Activated naive CD8-positive, alpha-beta T cell treated with anti-CD3 and anti-CD28 coated beads, Interleukin-2, amount 10 ng/mL, durations not matched to agents 7 days and 5 days (primary cell): ENCODE results near the gene KLC3. TPM values are rescaled to one million over a fixed set of nuclear protein-coding genes. Genes with fewer than 3 reads are reported as not detected.

Experiments
- ATAC-seq: fragments of 150-1000 bp; cut with Tn5 transposase; one replicate; pipeline ENCODE4 v1.10.0; 2021; ENCODE audit warnings: low read depth, moderate library complexity
- POLR2A ChIA-PET: fragments of 350-600 bp; sonication (Branson Sonifier 250); formaldehyde crosslinking; loops from one replicate; lab custom pipeline; 2021; ENCODE audit warnings: antibody characterized with exemption; lab: Charles Lee
- DNase-seq: peaks from one replicate; pipeline ENCODE4 v3.0.0; 2021
- H3K27ac Mint-ChIP-seq: one replicate; pipeline ENCODE4 v1.8.0; 2022; ENCODE audit warnings: mild to moderate bottlenecking, mixed read lengths
- H3K27me3 Mint-ChIP-seq: one replicate; pipeline ENCODE4 v1.8.0; 2022; ENCODE audit warnings: mild to moderate bottlenecking, moderate library complexity, mixed read lengths
- H3K36me3 Mint-ChIP-seq: one replicate; pipeline ENCODE4 v1.8.0; 2021; ENCODE audit warnings: mild to moderate bottlenecking, mixed read lengths
- H3K4me1 Mint-ChIP-seq: one replicate; pipeline ENCODE4 v1.8.0; 2021; ENCODE audit warnings: mixed read lengths
- H3K4me3 Mint-ChIP-seq: one replicate; pipeline ENCODE4 v1.8.0; 2022; ENCODE audit warnings: mild to moderate bottlenecking, moderate library complexity, mixed read lengths
- H3K9me3 Mint-ChIP-seq: one replicate; pipeline ENCODE4 v1.8.0; 2021; ENCODE audit warnings: mixed read lengths
- total RNA-seq, 2 experiments: library from RNA; stranded (reverse); gene quantifications; one replicate each; pipeline ENCODE4 v1.2.3, GENCODE V29; 2021

KLC3 gene
- not detected for total RNA-seq

DNA sequence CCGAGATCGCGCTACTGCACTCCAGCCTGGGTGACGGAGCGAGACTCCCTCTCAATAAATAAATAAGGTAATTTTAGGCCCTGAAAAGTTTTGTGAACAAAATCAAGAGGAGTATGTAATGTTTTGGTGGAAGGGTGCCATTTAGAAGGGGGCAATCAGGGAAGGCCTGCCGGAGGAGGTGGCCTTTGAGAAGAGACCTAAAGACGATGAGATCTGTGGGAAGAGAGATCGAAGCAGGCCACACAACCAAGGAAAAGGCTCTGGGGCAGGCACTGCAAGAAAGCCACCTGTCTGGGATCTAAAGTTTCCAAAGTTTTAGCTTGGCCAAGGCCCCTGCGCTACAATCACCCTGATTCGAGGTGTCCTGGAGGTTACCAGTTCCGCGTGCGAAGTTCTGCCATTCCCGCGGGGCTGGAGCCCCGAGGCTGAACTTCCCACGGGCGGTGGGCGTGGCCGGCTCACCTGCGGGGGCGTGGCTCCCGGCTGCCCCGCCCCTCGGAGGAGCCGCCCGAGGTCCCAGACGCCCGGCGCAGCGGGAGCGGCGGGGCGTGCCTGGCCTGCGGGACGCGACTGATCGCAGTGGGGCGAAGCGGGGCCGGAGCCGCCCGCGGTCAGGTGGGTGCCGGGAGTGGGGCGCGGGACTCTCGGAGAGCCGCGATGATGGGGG, at the start of gene KLC3:
Gene KLC3 (plus strand): TSS at position 519 of the 667 bp plus-strand sequence. CDS start 4,792 bp downstream, outside the sequence.
- Mint-ChIP-seq H3K27me3 (peaks cover 12% of the 10 kb centered on the region), H3K4me1 (peaks cover 5% of the 10 kb centered on the region), H3K9me3 (no peaks in the 10 kb centered on the region), H3K27ac (no peak within 1 kb of the TSS), H3K36me3 (no peaks in the 10 kb centered on the region), H3K4me3 (peak within 1 kb of the TSS; percentile 70)
- peak; percentile 44 for ATAC-seq
- peak; percentile 75 for DNase-seq
- POLR2A ChIA-PET: no interaction called here

DNA sequence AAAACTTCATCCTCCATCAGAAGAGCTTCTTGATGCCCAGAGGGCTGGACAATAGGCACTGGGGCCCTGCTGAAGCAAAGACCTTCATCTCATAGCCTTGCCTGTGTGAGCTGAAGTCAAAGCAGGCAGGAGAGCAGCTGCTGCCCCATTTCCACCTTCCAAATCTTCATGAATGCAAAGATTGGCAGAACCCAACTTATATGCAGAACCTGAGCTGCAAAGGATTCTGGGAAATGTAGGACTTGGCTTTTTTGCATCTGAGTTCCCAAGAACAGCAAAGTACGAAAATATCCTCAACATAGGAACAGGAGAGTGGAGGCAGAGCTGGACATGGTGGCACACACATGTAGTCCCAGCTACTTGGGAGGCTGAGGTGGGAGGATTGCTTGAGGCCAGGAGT, 48.7 kb upstream of the KLC3 start:
- Mint-ChIP-seq H3K27me3 (no peaks in the 10 kb centered on the region), H3K36me3 (peaks cover 9% of the 10 kb centered on the region), H3K4me3 (no peak overlapping the region), H3K9me3 (no peaks in the 10 kb centered on the region), H3K4me1 (no peaks in the 10 kb centered on the region), H3K27ac (no peak overlapping the region)
- POLR2A ChIA-PET: no interaction called here
- no peak for DNase-seq
- no peak for ATAC-seq

DNA sequence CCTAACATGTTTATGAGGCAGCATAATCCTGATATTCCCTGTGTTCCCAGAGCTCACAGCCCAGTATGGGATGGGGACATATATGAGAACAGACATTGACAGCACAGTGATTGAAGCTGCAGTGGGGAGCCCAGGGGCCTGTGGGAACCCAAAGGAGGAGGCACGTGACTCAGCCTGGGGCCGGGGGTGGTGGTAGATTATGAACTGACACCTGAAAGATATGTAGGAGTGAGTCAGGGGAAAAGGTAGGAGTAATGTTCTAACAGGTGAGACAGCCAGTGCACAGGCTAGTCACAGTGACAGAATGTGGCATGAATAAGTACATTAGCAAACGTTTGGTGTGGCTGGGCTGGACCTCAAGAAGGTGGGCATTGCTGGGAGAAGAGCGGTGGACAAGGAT, 46.9 kb upstream of the KLC3 start:
- Mint-ChIP-seq H3K36me3 (peaks cover 8% of the 10 kb centered on the region), H3K4me3 (no peak overlapping the region), H3K27ac (no peak overlapping the region), H3K27me3 (no peaks in the 10 kb centered on the region), H3K4me1 (no peaks in the 10 kb centered on the region), H3K9me3 (no peaks in the 10 kb centered on the region)
- ATAC-seq (no peak), DNase-seq (no peak)
- POLR2A ChIA-PET: no interaction called here

DNA sequence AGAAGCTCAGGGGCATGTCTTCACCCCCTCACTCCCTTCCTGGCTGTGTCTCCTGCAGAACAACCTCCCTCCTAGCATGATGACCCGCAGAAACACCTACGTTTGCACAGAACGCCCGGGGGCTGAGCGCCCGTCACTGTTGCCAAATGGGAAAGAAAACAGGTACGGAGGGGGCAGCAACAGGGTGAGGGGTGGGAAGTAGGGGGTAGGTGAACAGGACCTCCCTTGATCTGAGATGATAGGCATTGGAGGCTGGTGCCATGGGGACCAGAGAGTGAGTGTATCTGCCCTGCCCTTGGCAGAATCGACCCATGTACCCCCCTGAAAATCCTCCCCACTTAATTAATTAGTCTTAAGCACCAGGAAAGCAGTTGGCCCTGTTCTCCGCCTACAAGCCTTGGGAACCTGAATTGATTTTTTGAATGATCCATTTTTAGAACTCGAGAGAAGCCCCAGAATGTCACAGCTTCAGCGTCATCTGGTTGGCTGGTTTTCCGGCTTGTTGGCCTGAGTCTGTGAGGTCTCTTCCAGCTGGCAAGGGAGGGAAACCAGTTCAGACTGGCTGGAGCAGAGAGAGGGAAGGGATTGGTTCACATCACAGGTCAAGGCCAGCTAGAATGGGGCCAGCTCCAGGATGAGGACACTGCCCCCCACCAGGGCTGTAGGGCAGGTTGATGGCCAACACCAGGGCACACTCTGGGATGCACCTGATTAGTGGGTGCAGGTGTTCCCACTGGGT, 46.1 kb upstream of the KLC3 start:
- Mint-ChIP-seq H3K27me3 (no peaks in the 10 kb centered on the region), H3K4me1 (no peaks in the 10 kb centered on the region), H3K27ac (no peak overlapping the region), H3K4me3 (no peak overlapping the region), H3K9me3 (no peaks in the 10 kb centered on the region), H3K36me3 (peaks cover 7% of the 10 kb centered on the region)
- DNase-seq: no peak
- ATAC-seq: no peak
- POLR2A ChIA-PET: no interaction called here

DNA sequence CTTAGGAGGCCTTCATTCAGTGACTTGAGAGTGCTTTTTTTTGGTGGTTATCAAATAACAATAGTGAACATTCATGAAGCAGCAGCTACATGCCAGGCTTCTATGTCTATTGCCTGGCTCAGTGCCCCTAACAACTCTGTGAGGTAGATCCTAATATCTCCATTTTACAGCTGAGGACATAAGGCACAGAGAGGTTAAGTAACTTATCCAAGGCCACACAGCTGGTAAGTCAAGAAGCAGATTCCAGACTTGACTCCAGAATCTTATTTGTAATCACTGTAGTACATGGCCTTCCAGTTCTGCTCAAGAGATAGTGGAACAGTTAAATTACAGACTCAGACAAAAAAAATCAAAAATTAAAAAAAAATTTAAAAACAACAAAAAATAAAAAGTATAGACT, 44.7 kb upstream of the KLC3 start:
- H3K4me3 Mint-ChIP-seq: no peak overlapping the region
- peaks cover 7% of the 10 kb centered on the region for H3K36me3 Mint-ChIP-seq
- no peaks in the 10 kb centered on the region for H3K9me3 Mint-ChIP-seq
- no peaks in the 10 kb centered on the region for H3K27me3 Mint-ChIP-seq
- DNase-seq (no peak), ATAC-seq (no peak)
- POLR2A ChIA-PET: no interaction called here
- no peaks in the 10 kb centered on the region for H3K4me1 Mint-ChIP-seq
- H3K27ac Mint-ChIP-seq: no peak overlapping the region

- DNase-seq (no peak), ATAC-seq (no peak)
- Mint-ChIP-seq H3K9me3 (no peaks in the 10 kb centered on the region), H3K4me3 (no peak overlapping the region), H3K27ac (no peak overlapping the region), H3K27me3 (no peaks in the 10 kb centered on the region), H3K36me3 (peaks cover 7% of the 10 kb centered on the region), H3K4me1 (no peaks in the 10 kb centered on the region)
- POLR2A ChIA-PET: no interaction called here
Measured at GRCh38 chr19:45296355-45296754, 44.2 kb upstream of the KLC3 start.

GRCh38 chr19:45297674-45298073, 42.9 kb upstream of the KLC3 start:
- no peaks in the 10 kb centered on the region for H3K9me3 Mint-ChIP-seq
- POLR2A ChIA-PET: no interaction called here
- no peak for DNase-seq
- peaks cover 4% of the 10 kb centered on the region for H3K36me3 Mint-ChIP-seq
- H3K27ac Mint-ChIP-seq: no peak overlapping the region
- no peaks in the 10 kb centered on the region for H3K4me1 Mint-ChIP-seq
- no peak for ATAC-seq
- no peak overlapping the region for H3K4me3 Mint-ChIP-seq
- H3K27me3 Mint-ChIP-seq: no peaks in the 10 kb centered on the region

GRCh38 chr19:45298264-45298663, 42.3 kb upstream of the KLC3 start:
- H3K9me3 Mint-ChIP-seq: no peaks in the 10 kb centered on the region
- no peak for ATAC-seq
- H3K36me3 Mint-ChIP-seq: peaks cover 3% of the 10 kb centered on the region
- no peak overlapping the region for H3K27ac Mint-ChIP-seq
- no peak overlapping the region for H3K4me3 Mint-ChIP-seq
- H3K27me3 Mint-ChIP-seq: no peaks in the 10 kb centered on the region
- H3K4me1 Mint-ChIP-seq: no peaks in the 10 kb centered on the region
- no peak for DNase-seq
- POLR2A ChIA-PET: no interaction called here

DNA sequence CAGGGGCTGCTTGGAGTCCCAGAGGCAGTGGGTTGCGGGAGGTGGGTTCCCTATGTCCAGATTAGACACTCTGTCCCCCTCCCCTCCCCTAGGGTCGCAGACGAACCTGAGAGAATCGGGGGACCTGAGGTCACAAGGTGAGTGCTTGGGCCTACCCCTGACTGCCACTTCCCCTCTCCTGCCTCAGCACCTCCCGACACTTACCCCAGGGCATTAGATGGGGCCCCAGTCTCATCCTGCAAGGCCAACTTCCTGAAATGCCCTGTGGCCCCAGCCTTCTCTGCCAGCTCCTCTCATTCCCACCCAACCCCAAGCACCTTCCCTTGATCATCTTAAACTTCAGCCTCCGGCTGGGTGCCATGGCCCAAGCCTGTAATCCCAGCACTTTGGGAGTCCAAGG, 40.8 kb upstream of the KLC3 start:
- DNase-seq (no peak), ATAC-seq (no peak)
- POLR2A ChIA-PET: no interaction called here
- H3K9me3 Mint-ChIP-seq: no peaks in the 10 kb centered on the region
- H3K27ac Mint-ChIP-seq: no peak overlapping the region
- no peaks in the 10 kb centered on the region for H3K27me3 Mint-ChIP-seq
- H3K4me1 Mint-ChIP-seq: no peaks in the 10 kb centered on the region
- no peak overlapping the region for H3K4me3 Mint-ChIP-seq
- H3K36me3 Mint-ChIP-seq: no peaks in the 10 kb centered on the region

DNA sequence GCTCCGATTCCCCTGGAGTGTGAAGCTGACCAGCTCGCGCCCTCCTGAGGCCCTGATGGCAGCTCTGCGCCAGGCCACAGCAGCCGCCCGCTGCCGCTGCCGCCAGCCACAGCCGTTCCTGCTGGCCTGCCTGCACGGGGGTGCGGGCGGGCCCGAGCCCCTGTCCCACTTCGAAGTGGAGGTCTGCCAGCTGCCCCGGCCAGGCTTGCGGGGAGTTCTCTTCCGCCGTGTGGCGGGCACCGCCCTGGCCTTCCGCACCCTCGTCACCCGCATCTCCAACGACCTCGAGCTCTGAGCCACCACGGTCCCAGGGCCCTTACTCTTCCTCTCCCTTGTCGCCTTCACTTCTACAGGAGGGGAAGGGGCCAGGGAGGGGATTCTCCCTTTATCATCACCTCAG, 38.1 kb upstream of the KLC3 start:
- Mint-ChIP-seq H3K36me3 (no peaks in the 10 kb centered on the region), H3K4me1 (no peaks in the 10 kb centered on the region), H3K27me3 (no peaks in the 10 kb centered on the region), H3K27ac (no peak overlapping the region), H3K4me3 (no peak overlapping the region), H3K9me3 (no peaks in the 10 kb centered on the region)
- DNase-seq: no peak
- no peak for ATAC-seq
- POLR2A ChIA-PET: no interaction called here

DNA sequence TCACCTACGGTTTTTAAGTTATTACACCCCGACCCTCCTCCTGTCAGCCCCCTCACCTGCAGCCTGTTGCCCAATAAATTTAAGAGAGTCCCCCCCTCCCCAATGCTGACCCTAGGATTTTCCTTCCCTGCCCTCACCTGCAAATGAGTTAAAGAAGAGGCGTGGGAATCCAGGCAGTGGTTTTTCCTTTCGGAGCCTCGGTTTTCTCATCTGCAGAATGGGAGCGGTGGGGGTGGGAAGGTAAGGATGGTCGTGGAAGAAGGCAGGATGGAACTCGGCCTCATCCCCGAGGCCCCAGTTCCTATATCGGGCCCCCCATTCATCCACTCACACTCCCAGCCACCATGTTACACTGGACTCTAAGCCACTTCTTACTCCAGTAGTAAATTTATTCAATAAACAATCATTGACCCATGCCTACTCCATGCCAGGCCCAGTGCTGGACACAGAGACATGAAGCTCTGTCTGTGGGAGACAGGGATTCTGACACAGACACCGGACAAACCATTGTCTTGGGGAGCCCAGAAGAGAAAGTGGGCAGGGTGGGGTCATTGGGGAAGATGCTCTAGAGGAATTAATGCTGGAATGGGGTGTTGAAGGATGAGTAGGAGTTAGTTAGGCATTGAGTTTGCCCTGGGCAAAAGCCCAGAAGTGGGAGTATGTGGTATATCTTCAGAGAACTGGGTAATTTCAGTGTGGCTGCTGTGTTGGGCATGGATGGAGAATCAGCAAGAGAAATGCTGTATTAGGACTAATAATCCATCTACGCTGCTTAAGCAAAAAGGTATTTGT, 37.1 kb upstream of the KLC3 start:
- DNase-seq (no peak), ATAC-seq (no peak)
- no peaks in the 10 kb centered on the region for H3K27me3 Mint-ChIP-seq
- H3K27ac Mint-ChIP-seq: no peak overlapping the region
- H3K36me3 Mint-ChIP-seq: no peaks in the 10 kb centered on the region
- no peaks in the 10 kb centered on the region for H3K9me3 Mint-ChIP-seq
- POLR2A ChIA-PET: interaction anchor here (0.7 kb wide), 1 partner anchor 13 kb away, joined by 3 read pairs; no protein-coding TSS in a partner anchor
- H3K4me1 Mint-ChIP-seq: no peaks in the 10 kb centered on the region
- no peak overlapping the region for H3K4me3 Mint-ChIP-seq

DNA sequence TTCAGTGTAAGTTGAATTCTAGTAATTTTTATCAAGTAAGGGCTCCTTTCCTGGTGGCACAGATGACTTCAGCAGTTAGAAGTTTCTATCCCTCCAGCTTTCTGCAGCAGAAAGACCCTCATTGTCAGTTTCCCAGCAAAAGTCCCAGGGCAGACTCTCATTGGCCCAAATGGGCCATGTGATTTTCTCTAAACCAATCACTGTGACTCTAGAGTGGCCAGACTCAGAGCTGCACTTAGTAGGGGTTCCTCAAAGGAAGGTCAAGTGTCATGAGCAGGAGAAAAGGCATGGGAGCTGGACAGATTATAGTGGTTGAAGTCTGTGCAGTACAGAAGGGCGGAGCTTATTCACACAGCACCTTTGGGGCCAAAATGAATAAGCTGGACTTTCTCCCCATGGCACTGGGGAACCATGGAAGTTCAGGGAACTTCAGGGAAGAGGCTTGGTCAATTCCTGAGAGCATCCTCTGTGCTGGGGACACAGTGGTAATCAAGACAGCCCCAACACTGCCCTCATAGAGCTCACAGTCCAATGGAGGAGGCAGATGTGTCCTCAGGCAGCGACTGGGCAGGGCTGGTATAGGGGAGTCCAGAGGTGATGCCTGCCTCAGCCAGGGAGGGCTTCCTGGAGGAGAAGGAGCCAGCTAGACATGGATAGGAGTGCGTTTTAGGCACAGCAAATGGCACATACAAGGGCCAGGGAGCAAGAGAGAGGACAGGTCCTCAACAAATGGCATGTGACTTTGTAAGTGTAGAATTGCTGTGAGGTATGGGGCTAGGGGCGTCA, 36.2 kb upstream of the KLC3 start:
- no peaks in the 10 kb centered on the region for H3K4me1 Mint-ChIP-seq
- POLR2A ChIA-PET: no interaction called here
- no peak for DNase-seq
- H3K9me3 Mint-ChIP-seq: no peaks in the 10 kb centered on the region
- H3K27ac Mint-ChIP-seq: no peak overlapping the region
- H3K27me3 Mint-ChIP-seq: no peaks in the 10 kb centered on the region
- no peaks in the 10 kb centered on the region for H3K36me3 Mint-ChIP-seq
- no peak overlapping the region for H3K4me3 Mint-ChIP-seq
- ATAC-seq: no peak

DNA sequence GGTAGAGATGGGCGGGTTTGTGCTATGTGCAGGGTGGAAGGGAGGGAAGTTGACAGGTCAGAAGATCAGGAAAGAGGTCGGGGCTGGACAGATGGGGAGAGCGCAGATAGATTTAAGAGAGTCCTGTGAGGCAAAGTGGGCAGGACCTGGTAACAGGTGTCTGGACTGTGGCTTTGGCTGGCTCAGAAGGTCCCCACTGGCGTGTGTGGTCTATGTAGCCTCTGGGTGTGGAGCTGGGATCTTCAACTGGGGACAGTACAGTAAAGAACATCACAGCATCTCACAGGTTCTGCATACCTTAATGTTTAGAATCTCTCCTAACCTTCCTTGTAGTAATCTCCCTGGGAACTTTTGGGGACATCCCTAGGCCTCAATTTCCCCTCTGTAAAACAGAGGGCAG, 35.5 kb upstream of the KLC3 start:
- no peaks in the 10 kb centered on the region for H3K4me1 Mint-ChIP-seq
- POLR2A ChIA-PET: no interaction called here
- DNase-seq (no peak), ATAC-seq (no peak)
- H3K36me3 Mint-ChIP-seq: no peaks in the 10 kb centered on the region
- no peak overlapping the region for H3K4me3 Mint-ChIP-seq
- H3K27ac Mint-ChIP-seq: no peak overlapping the region
- no peaks in the 10 kb centered on the region for H3K27me3 Mint-ChIP-seq
- H3K9me3 Mint-ChIP-seq: no peaks in the 10 kb centered on the region
